ENCODE measurements around the gene ABCA1. TPM values are rescaled to one million over a fixed set of nuclear protein-coding genes. Genes with fewer than 3 reads are reported as not detected.

The ABCA1 gene, protein sequence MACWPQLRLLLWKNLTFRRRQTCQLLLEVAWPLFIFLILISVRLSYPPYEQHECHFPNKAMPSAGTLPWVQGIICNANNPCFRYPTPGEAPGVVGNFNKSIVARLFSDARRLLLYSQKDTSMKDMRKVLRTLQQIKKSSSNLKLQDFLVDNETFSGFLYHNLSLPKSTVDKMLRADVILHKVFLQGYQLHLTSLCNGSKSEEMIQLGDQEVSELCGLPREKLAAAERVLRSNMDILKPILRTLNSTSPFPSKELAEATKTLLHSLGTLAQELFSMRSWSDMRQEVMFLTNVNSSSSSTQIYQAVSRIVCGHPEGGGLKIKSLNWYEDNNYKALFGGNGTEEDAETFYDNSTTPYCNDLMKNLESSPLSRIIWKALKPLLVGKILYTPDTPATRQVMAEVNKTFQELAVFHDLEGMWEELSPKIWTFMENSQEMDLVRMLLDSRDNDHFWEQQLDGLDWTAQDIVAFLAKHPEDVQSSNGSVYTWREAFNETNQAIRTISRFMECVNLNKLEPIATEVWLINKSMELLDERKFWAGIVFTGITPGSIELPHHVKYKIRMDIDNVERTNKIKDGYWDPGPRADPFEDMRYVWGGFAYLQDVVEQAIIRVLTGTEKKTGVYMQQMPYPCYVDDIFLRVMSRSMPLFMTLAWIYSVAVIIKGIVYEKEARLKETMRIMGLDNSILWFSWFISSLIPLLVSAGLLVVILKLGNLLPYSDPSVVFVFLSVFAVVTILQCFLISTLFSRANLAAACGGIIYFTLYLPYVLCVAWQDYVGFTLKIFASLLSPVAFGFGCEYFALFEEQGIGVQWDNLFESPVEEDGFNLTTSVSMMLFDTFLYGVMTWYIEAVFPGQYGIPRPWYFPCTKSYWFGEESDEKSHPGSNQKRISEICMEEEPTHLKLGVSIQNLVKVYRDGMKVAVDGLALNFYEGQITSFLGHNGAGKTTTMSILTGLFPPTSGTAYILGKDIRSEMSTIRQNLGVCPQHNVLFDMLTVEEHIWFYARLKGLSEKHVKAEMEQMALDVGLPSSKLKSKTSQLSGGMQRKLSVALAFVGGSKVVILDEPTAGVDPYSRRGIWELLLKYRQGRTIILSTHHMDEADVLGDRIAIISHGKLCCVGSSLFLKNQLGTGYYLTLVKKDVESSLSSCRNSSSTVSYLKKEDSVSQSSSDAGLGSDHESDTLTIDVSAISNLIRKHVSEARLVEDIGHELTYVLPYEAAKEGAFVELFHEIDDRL (N-terminal part only)
- 0.69 and 1.6 TPM in 2 replicates for total RNA-seq (2021)
- Bru-seq, nascent RNA = percentile 37 among the genes with signal in this experiment
- BruChase-seq, experiment 1, labeled RNA remaining after a 2-hour chase = percentile 35 among the genes with signal in this experiment
- BruChase-seq, experiment 2, labeled RNA remaining after a 6-hour chase = percentile 27 among the genes with signal in this experiment
- long read RNA-seq, partial matches to known transcripts = 0 of 1 reads
- long read RNA-seq, other reads (novel, unspliced or antisense) = 1 of 1 reads

DNA sequence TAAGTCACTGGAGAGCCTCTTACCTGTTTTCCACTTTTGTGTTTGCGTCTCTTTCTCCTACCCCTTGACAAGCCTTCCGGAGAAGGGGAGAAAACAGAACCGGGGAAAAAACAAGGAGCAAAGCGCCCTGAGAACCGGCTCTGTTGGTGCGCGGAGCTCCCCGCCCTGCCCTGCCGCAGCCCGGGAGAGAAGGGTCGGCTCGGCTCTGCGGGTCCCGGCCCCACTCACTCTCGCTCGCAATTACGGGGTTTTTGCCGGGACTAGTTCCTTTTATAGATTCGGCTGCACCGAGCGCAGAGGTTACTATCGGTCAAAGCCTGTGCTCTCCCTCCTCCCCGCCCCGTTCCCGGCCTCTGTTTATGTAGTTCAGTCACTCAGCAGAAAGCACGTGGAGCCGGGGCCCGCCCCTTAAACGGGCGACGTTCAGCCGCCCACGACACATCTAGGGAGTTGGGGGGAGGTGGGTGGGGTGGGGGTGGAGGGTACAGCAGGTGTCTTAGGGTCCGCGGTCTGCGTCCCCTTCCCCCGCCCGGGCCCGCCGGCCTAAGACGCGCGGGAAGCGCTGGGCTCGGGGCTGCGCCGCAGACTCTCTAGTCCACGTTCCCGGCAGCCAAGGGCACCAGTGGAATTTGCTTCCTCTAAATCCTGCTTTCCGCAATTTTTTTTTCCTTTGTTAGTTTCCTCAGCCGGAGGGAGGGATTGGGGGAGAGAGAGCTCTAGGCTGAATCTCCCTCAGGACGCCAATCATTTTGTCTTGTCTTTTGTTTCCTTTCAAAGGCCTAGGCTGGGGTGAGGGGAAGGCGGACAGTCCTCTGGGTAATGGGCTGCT, at the start of gene ABCA1:
Gene ABCA1 (minus strand): TSS at position 244 of the 829 bp plus-strand sequence. CDS start 24,476 bp downstream, outside the sequence.
- intact Hi-C loops (cut with micrococcal nuclease; ENCODE audit: unreplicated experiment) = loop anchor here (1.0 to 5.0 kb wide), 3 partner anchors 40 to 489 kb away; no protein-coding TSS in a partner anchor
- peak; percentile 79 for DNase-seq (ENCODE audit: low spot score)
- no peaks in the 10 kb centered on the region for H3K36me3 ChIP-seq (ENCODE audit: insufficient read depth, low read length, poor library complexity, severe bottlenecking)
- CTCF ChIA-PET = interaction anchor here (0.7 kb wide), 1 partner anchor 137 kb away, joined by 3 read pairs; no protein-coding TSS in a partner anchor
- no peak within 1 kb of the TSS for H3K27ac ChIP-seq (ENCODE audit: low read depth, low read length, poor library complexity, severe bottlenecking)
- no peak for TF ChIP-seq EZH2 (IDR thresholded peaks at IDR 0.05; ENCODE audit: borderline replicate concordance, low read depth, low read length, poor library complexity, severe bottlenecking)
- TF ChIP-seq, protein P1, sequence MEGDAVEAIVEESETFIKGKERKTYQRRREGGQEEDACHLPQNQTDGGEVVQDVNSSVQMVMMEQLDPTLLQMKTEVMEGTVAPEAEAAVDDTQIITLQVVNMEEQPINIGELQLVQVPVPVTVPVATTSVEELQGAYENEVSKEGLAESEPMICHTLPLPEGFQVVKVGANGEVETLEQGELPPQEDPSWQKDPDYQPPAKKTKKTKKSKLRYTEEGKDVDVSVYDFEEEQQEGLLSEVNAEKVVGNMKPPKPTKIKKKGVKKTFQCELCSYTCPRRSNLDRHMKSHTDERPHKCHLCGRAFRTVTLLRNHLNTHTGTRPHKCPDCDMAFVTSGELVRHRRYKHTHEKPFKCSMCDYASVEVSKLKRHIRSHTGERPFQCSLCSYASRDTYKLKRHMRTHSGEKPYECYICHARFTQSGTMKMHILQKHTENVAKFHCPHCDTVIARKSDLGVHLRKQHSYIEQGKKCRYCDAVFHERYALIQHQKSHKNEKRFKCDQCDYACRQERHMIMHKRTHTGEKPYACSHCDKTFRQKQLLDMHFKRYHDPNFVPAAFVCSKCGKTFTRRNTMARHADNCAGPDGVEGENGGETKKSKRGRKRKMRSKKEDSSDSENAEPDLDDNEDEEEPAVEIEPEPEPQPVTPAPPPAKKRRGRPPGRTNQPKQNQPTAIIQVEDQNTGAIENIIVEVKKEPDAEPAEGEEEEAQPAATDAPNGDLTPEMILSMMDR (conservative IDR thresholded peaks at IDR 0.05; ENCODE audit: low read depth, low read length) = no peak
- peak within 1 kb of the TSS; percentile 47 for H3K4me3 ChIP-seq (ENCODE audit: low read depth, low read length, poor library complexity, severe bottlenecking)
- no TSS peak for BruUV-seq (replicated peaks)
- H3K9me3 ChIP-seq (ENCODE audit: low read depth, low read length, poor library complexity, severe bottlenecking) = no peaks in the 10 kb centered on the region
- H3K27me3 ChIP-seq (replicated peaks; ENCODE audit: insufficient read depth, low read depth, low read length, poor library complexity) = no peaks in the 10 kb centered on the region
- POLR2A ChIA-PET (ENCODE audit: low non-redundant PET) = no interaction called here
- H3K4me1 ChIP-seq (ENCODE audit: insufficient read depth, low read length, poor library complexity, severe bottlenecking) = no peaks in the 10 kb centered on the region

DNA sequence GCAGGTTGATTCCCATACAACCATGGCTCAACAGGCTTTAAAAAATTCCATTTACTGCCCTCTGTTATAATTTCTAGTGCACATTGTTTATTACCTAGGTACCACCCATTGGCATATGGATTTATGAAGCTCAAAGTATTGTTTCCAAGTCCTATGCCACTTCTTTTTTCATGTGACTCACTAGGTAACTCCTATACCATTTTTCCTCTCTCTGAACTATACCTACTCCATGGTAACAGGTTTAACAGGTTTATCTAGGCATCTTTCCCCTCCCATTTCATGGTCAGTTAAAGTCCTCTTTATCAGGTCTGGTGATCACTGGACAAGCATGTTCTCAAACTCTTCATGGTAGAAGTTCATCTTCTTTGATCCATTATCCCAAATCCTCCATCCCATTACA, 49.6 kb upstream of the ABCA1 start:
- H3K4me3 ChIP-seq (ENCODE audit: low read depth, low read length, poor library complexity, severe bottlenecking) = no peak overlapping the region
- intact Hi-C loops (cut with micrococcal nuclease; ENCODE audit: unreplicated experiment) = no loop called here
- BruUV-seq (replicated peaks) = no TSS peak
- ChIA-PET CTCF (interaction anchor here (0.6 kb wide), 1 partner anchor 141 kb away, joined by 5 read pairs; no protein-coding TSS in a partner anchor), POLR2A (ENCODE audit: low non-redundant PET) (no interaction called here)
- H3K36me3 ChIP-seq (ENCODE audit: insufficient read depth, low read length, poor library complexity, severe bottlenecking) = no peaks in the 10 kb centered on the region
- no peaks in the 10 kb centered on the region for H3K9me3 ChIP-seq (ENCODE audit: low read depth, low read length, poor library complexity, severe bottlenecking)
- H3K27me3 ChIP-seq (replicated peaks; ENCODE audit: insufficient read depth, low read depth, low read length, poor library complexity) = no peaks in the 10 kb centered on the region
- no peak for DNase-seq (ENCODE audit: low spot score)
- TF ChIP-seq, protein P1 (conservative IDR thresholded peaks at IDR 0.05; ENCODE audit: low read depth, low read length) = no peak
- no peak for TF ChIP-seq EZH2 (IDR thresholded peaks at IDR 0.05; ENCODE audit: borderline replicate concordance, low read depth, low read length, poor library complexity, severe bottlenecking)
- no peaks in the 10 kb centered on the region for H3K4me1 ChIP-seq (ENCODE audit: insufficient read depth, low read length, poor library complexity, severe bottlenecking)
- H3K27ac ChIP-seq (ENCODE audit: low read depth, low read length, poor library complexity, severe bottlenecking) = no peak overlapping the region
